Activated T-cell treated with anti-CD3 and anti-CD28 coated beads, Interleukin-2, amount 50 U/mL, for 4 hours (primary cell): ENCODE measurements around the gene GCN1. TPM values are rescaled to one million over a fixed set of nuclear protein-coding genes. Genes with fewer than 3 reads are reported as not detected.
A peak's percentile ranks its signal among the peaks of the same experiment; 100 is the strongest.

Experiments used
- ATAC-seq, 2 donors: fragments of 200-7000 bp; cut with Tn5 transposase; one replicate each; pipeline ENCODE4 v1.10.0; 2021
- DNase-seq: peaks from one replicate; pipeline ENCODE4 v3.0.0-alpha.2; 2020
- H3K27me3 Mint-ChIP-seq: one replicate; pipeline ENCODE4 v1.8.0; 2021; ENCODE audit warnings: low read depth, mixed read lengths
- H3K36me3 Mint-ChIP-seq: one replicate; pipeline ENCODE4 v1.8.0; 2022; ENCODE audit warnings: mixed read lengths; ENCODE audit not compliant: insufficient read depth
- H3K4me1 Mint-ChIP-seq: one replicate; pipeline ENCODE4 v1.8.0; 2021; ENCODE audit warnings: low read depth, mixed read lengths
- H3K4me3 Mint-ChIP-seq: one replicate; pipeline ENCODE4 v1.8.0; 2021; ENCODE audit warnings: mild to moderate bottlenecking, moderate library complexity, mixed read lengths
- H3K9me3 Mint-ChIP-seq: one replicate; pipeline ENCODE4 v1.8.0; 2021; ENCODE audit warnings: mixed read lengths
- total RNA-seq, 3 donors: library from RNA; stranded (reverse); gene quantifications; one replicate each; pipeline ENCODE4 v1.2.1, GENCODE V29; 2021

GCN1 gene
- total RNA-seq, 3 donors from 2014 or later = 192 to 204 (median 200) TPM

GRCh38 chr12:120231316-120232011, 36.9 kb upstream of the GCN1 start:
- peak overlapping the region; percentile 54 for H3K4me3 Mint-ChIP-seq
- H3K4me1 Mint-ChIP-seq = peaks cover 92% of the 10 kb centered on the region
- ATAC-seq (peak; percentile 85 to 90), DNase-seq (peak; percentile 79)
- no peaks in the 10 kb centered on the region for H3K9me3 Mint-ChIP-seq
- H3K36me3 Mint-ChIP-seq = no peaks in the 10 kb centered on the region
- H3K27me3 Mint-ChIP-seq = no peaks in the 10 kb centered on the region

- Mint-ChIP-seq H3K4me1 (peaks cover 94% of the 10 kb centered on the region), H3K4me3 (peak overlapping the region; percentile 54), H3K27me3 (no peaks in the 10 kb centered on the region), H3K9me3 (no peaks in the 10 kb centered on the region), H3K36me3 (no peaks in the 10 kb centered on the region)
- ATAC-seq (no peak), DNase-seq (no peak)
Measured at GRCh38 chr12:120230974-120231315, 36.4 kb upstream of the GCN1 start.

- Mint-ChIP-seq H3K4me3 (peak overlapping the region; percentile 54), H3K4me1 (peaks cover 94% of the 10 kb centered on the region), H3K36me3 (no peaks in the 10 kb centered on the region), H3K27me3 (no peaks in the 10 kb centered on the region), H3K9me3 (no peaks in the 10 kb centered on the region)
- DNase-seq (no peak), ATAC-seq (no peak)
Measured at GRCh38 chr12:120230326-120230973, 35.9 kb upstream of the GCN1 start.

GRCh38 chr12:120229487-120230325, 35.2 kb upstream of the GCN1 start:
- DNase-seq = no peak
- no peak for ATAC-seq
- H3K4me3 Mint-ChIP-seq = no peak overlapping the region
- H3K27me3 Mint-ChIP-seq = no peaks in the 10 kb centered on the region
- no peaks in the 10 kb centered on the region for H3K36me3 Mint-ChIP-seq
- H3K4me1 Mint-ChIP-seq = peaks cover 92% of the 10 kb centered on the region
- H3K9me3 Mint-ChIP-seq = no peaks in the 10 kb centered on the region

- ATAC-seq = no peak
- no peaks in the 10 kb centered on the region for H3K27me3 Mint-ChIP-seq
- H3K9me3 Mint-ChIP-seq = no peaks in the 10 kb centered on the region
- H3K36me3 Mint-ChIP-seq = no peaks in the 10 kb centered on the region
- no peak overlapping the region for H3K4me3 Mint-ChIP-seq
- H3K4me1 Mint-ChIP-seq = peaks cover 87% of the 10 kb centered on the region
- no peak for DNase-seq
Measured at GRCh38 chr12:120229071-120229486, 34.6 kb upstream of the GCN1 start.

GRCh38 chr12:120228291-120229070, 34.0 kb upstream of the GCN1 start:
- Mint-ChIP-seq H3K36me3 (no peaks in the 10 kb centered on the region), H3K9me3 (no peaks in the 10 kb centered on the region), H3K27me3 (no peaks in the 10 kb centered on the region), H3K4me3 (peak overlapping the region; percentile 47), H3K4me1 (peaks cover 82% of the 10 kb centered on the region)
- DNase-seq (peak; percentile 89), ATAC-seq (peak; percentile 71 to 78)

GRCh38 chr12:120228041-120228290, 33.5 kb upstream of the GCN1 start:
- H3K9me3 Mint-ChIP-seq = no peaks in the 10 kb centered on the region
- H3K27me3 Mint-ChIP-seq = no peaks in the 10 kb centered on the region
- no peak overlapping the region for H3K4me3 Mint-ChIP-seq

GRCh38 chr12:120227233-120228040, 32.9 kb upstream of the GCN1 start:
- H3K4me1 Mint-ChIP-seq = peaks cover 72% of the 10 kb centered on the region
- ATAC-seq (no peak), DNase-seq (no peak)
- no peaks in the 10 kb centered on the region for H3K27me3 Mint-ChIP-seq
- H3K36me3 Mint-ChIP-seq = peaks cover 6% of the 10 kb centered on the region
- H3K9me3 Mint-ChIP-seq = no peaks in the 10 kb centered on the region
- no peak overlapping the region for H3K4me3 Mint-ChIP-seq

More at GRCh38 chr12:120228041-120228290, 33.5 kb upstream of the GCN1 start:
- Mint-ChIP-seq H3K4me1 (peaks cover 78% of the 10 kb centered on the region), H3K36me3 (peaks cover 3% of the 10 kb centered on the region)
- DNase-seq (no peak), ATAC-seq (no peak)

GRCh38 chr12:120225852-120226640, 31.5 kb upstream of the GCN1 start:
- ATAC-seq (peak in 1 of 2 donors; percentile 4), DNase-seq (no peak)
- H3K36me3 Mint-ChIP-seq = peaks cover 6% of the 10 kb centered on the region
- peak overlapping the region; percentile 40 for H3K4me3 Mint-ChIP-seq
- peaks cover 58% of the 10 kb centered on the region for H3K4me1 Mint-ChIP-seq
- no peaks in the 10 kb centered on the region for H3K9me3 Mint-ChIP-seq
- H3K27me3 Mint-ChIP-seq = no peaks in the 10 kb centered on the region

- Mint-ChIP-seq H3K4me1 (peaks cover 50% of the 10 kb centered on the region), H3K36me3 (peaks cover 13% of the 10 kb centered on the region), H3K9me3 (no peaks in the 10 kb centered on the region)
Measured at GRCh38 chr12:120225200-120225558, 30.7 kb upstream of the GCN1 start.

GRCh38 chr12:120224304-120225199, 30.0 kb upstream of the GCN1 start:
- Mint-ChIP-seq H3K4me1 (peaks cover 44% of the 10 kb centered on the region), H3K4me3 (no peak overlapping the region)
- ATAC-seq = no peak

More at GRCh38 chr12:120225200-120225558, 30.7 kb upstream of the GCN1 start:
- ATAC-seq = no peak
- DNase-seq = no peak
- H3K27me3 Mint-ChIP-seq = no peaks in the 10 kb centered on the region
- no peak overlapping the region for H3K4me3 Mint-ChIP-seq

More at GRCh38 chr12:120224304-120225199, 30.0 kb upstream of the GCN1 start:
- peaks cover 13% of the 10 kb centered on the region for H3K36me3 Mint-ChIP-seq
- no peak for DNase-seq
- H3K9me3 Mint-ChIP-seq = no peaks in the 10 kb centered on the region
- no peaks in the 10 kb centered on the region for H3K27me3 Mint-ChIP-seq
